Uterus (tissue), 4 donors: Measurements from ENCODE around the gene TCTN1. TPM values are rescaled to one million over a fixed set of nuclear protein-coding genes. Genes with fewer than 3 reads are reported as not detected.

ENCODE experiments used
- DNase-seq, 2 donors: peaks; one replicate each; pipeline ENCODE4 v3.0.0-alpha.2; 2019 to 2020
- H3K27ac ChIP-seq, 2 donors: fragments of 200-600 bp; sonication (generic); 1 replicate in 1 of 2; 2 replicates in 1 of 2; pipeline ENCODE4 v1.5.1; 2016 to 2018
- H3K27me3 ChIP-seq, 2 donors: fragments of 200-600 bp; sonication (generic); one replicate each; pipeline ENCODE4 v1.5.1; 2018 to 2019; ENCODE audit warnings: control low read depth in 1 of 2
- H3K36me3 ChIP-seq, 2 donors: fragments of 200-600 bp; sonication (generic); one replicate each; pipeline ENCODE4 v1.5.1; 2019; ENCODE audit warnings: control low read depth in 1 of 2
- H3K4me1 ChIP-seq, 2 donors: fragments of 200-600 bp; sonication (generic); one replicate each; pipeline ENCODE4 v1.5.1; 2018 to 2019; ENCODE audit warnings: control low read depth in 1 of 2
- H3K4me3 ChIP-seq, 2 donors: fragments of 200-600 bp; sonication (generic); 1 replicate in 1 of 2; 2 replicates in 1 of 2; pipeline ENCODE4 v1.5.1; 2018 to 2019; ENCODE audit warnings: mild to moderate bottlenecking in 1 of 2
- H3K9me3 ChIP-seq, 2 donors: fragments of 200-600 bp; sonication (generic); one replicate each; pipeline ENCODE4 v1.5.1; 2019; ENCODE audit warnings: control low read depth in 1 of 2
- CTCF ChIP-seq, 4 experiments: fragments of 200-600 bp in 2 of 4; fragments of 450-650 bp in 2 of 4; sonication (generic) in 2 of 4; IDR thresholded peaks; one replicate each; pipeline ENCODE4 v1.5.1; 2016 to 2019; ENCODE audit warnings: antibody characterized with exemption in 4 of 4, mild to moderate bottlenecking in 2 of 4, moderate library complexity in 1 of 4
- POLR2A ChIP-seq, 2 donors: fragments of 450-650 bp; IDR thresholded peaks; one replicate each; pipeline ENCODE4 v1.6.1; 2016; ENCODE audit warnings: antibody characterized with exemption in 2 of 2, mild to moderate bottlenecking in 1 of 2, moderate library complexity in 1 of 2
- intact Hi-C: fragments of 100-400 bp; cut with DNase I; formaldehyde crosslinking; loops from one replicate; pipeline ENCODE4 v1.15.1; 2023; ENCODE audit warnings: low total_unique reads
- total RNA-seq, 4 donors: library from RNA; depleted of rRNA in 3 of 4; stranded (reverse); fragments of >200 nt in 3 of 4; gene quantifications; one replicate each; pipeline versions ENCODE4 v1.1.0 to v1.2.4, GENCODE V29; 2014 to 2023
- donor health status: DM: yes; HTN: yes; CAD: no.

TCTN1 gene
- total RNA-seq, 4 donors from 2014 or later = 40.0 to 61.8 (median 49.9) TPM

DNA sequence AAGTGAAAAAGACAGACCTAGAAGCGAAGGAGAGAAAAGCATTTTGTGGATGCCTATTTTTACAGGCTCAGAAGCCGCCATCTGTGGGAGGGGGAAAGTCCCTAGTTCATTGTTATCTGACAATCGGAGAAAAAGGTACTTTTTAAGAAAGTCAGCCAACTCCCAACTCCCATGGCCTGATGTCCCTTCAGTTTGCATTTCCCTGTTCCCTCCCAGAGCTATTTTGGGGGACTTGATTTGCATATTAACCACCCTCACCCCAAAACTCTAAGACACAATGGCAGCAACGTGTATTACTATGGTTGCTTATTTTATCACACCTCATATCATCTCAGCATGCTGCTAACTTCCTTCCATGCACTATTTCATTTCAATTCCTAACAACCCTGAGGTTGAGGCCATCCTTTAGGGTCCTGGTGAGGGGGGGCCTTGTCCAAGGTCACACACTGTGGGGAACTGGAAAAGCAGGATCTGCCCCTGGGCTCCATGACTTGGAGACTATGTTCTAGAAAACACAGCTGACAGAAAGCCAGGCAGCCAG, 56.3 kb downstream of the TCTN1 start:
- no peak for TF ChIP-seq CTCF (IDR thresholded peaks at IDR 0.05)
- TF ChIP-seq POLR2A (IDR thresholded peaks at IDR 0.05) = no peak
- Histone ChIP-seq H3K27me3 (no peaks in the 10 kb centered on the region), H3K9me3 (peaks cover 0 to 11% of the 10 kb centered on the region in 2 donors), H3K36me3 (no peaks in the 10 kb centered on the region), H3K27ac (no peak overlapping the region), H3K4me1 (no peaks in the 10 kb centered on the region), H3K4me3 (no peak overlapping the region)
- intact Hi-C loops = no loop called here
- no peak for DNase-seq

- Histone ChIP-seq H3K27ac (no peak overlapping the region), H3K4me1 (no peaks in the 10 kb centered on the region), H3K27me3 (no peaks in the 10 kb centered on the region), H3K9me3 (no peaks in the 10 kb centered on the region), H3K36me3 (no peaks in the 10 kb centered on the region), H3K4me3 (no peak overlapping the region)
- TF ChIP-seq CTCF (IDR thresholded peaks at IDR 0.05) = no peak
- intact Hi-C loops = no loop called here
- DNase-seq = no peak
These were observed 62.2 kb downstream of the TCTN1 start for GRCh38 chr12:110676171-110676570.

GRCh38 chr12:110677206-110677911, 63.4 kb downstream of the TCTN1 start:
- no peak for DNase-seq
- Histone ChIP-seq H3K27me3 (no peaks in the 10 kb centered on the region), H3K36me3 (no peaks in the 10 kb centered on the region), H3K4me3 (no peak overlapping the region), H3K27ac (no peak overlapping the region), H3K9me3 (no peaks in the 10 kb centered on the region), H3K4me1 (no peaks in the 10 kb centered on the region)
- intact Hi-C loops = no loop called here
- TF ChIP-seq POLR2A (IDR thresholded peaks at IDR 0.05) (no peak), CTCF (IDR thresholded peaks at IDR 0.05) (no peak)

DNA sequence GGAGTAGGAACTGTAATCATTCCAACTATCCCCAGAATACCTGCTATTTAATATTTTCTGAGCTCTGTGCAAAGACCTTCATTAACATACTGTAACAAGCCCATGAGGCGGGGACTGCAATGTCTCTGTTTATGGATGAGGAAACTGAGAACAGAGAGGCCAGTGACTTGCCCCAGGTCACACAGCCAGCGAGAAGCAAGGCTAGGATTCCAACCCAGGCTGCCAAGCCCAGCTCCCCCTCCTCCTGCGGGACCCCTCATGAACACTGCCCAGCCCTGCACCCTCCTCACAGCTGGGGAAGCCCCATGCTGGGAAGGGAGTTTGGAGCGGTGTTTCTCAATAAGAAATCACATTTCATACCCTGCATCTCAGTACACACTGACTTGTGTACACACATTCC, 64.1 kb downstream of the TCTN1 start:
- no peak overlapping the region for H3K27ac ChIP-seq
- H3K36me3 ChIP-seq = no peaks in the 10 kb centered on the region
- no peaks in the 10 kb centered on the region for H3K9me3 ChIP-seq
- intact Hi-C loops = no loop called here
- no peak for DNase-seq
- H3K4me1 ChIP-seq = no peaks in the 10 kb centered on the region
- no peaks in the 10 kb centered on the region for H3K27me3 ChIP-seq
- TF ChIP-seq CTCF (IDR thresholded peaks at IDR 0.05) (no peak), POLR2A (IDR thresholded peaks at IDR 0.05) (no peak)
- no peak overlapping the region for H3K4me3 ChIP-seq

DNA sequence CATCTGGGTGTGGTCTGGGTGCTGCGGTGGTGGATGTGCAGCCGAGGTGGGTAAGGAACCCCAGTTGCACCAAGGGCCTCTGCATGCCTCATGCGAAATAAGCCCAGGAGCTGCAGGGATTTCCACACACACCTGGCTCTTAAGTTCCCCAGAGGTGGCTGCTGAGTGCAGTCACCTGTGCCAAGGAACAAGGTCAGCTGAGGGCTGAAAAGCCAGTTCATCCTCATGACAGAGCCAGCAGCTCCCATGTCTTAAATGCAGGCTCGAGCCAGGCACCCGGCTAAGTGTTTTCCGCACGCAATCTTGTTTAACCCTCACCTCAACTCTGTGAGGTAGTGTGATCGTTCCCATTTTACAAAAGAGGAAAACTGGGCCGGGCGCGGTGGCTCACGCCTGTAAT, 65.3 kb downstream of the TCTN1 start:
- no peak for TF ChIP-seq POLR2A (IDR thresholded peaks at IDR 0.05)
- no peak for TF ChIP-seq CTCF (IDR thresholded peaks at IDR 0.05)
- no peaks in the 10 kb centered on the region for H3K9me3 ChIP-seq
- intact Hi-C loops = no loop called here
- H3K4me1 ChIP-seq = no peaks in the 10 kb centered on the region
- H3K27ac ChIP-seq = no peak overlapping the region
- H3K4me3 ChIP-seq = no peak overlapping the region
- DNase-seq = no peak
- H3K27me3 ChIP-seq = no peaks in the 10 kb centered on the region
- no peaks in the 10 kb centered on the region for H3K36me3 ChIP-seq
